ENCODE data around the gene CCL2.

CCL2 gene

GRCh38 chr17:34252444-34253138 lies 2.5 kb upstream of the CCL2 start:
- H3K4me2 ChIP-seq (ENCODE audit: low read depth, low read length, poor library complexity, severe bottlenecking): no peak overlapping the region
- no peaks in the 10 kb centered on the region for H3K9me3 ChIP-seq (ENCODE audit: insufficient read depth, low read length)
- H4K20me1 ChIP-seq (ENCODE audit: low read depth, low read length): no peaks in the 10 kb centered on the region
- H2AFZ ChIP-seq (ENCODE audit: low read depth, low read length, severe bottlenecking): no peak overlapping the region
- H3K79me2 ChIP-seq (ENCODE audit: insufficient read depth, low read length): no peaks in the 10 kb centered on the region
- H3K36me3 ChIP-seq (ENCODE audit: low read length): no peaks in the 10 kb centered on the region
- no peak overlapping the region for H3K27ac ChIP-seq (ENCODE audit: low read depth, low read length)
- H3K4me3 ChIP-seq (ENCODE audit: insufficient read depth, low read length, poor library complexity, severe bottlenecking): no peak overlapping the region
- no peak overlapping the region for H3K9ac ChIP-seq (ENCODE audit: low read length)
- TF ChIP-seq, protein P1, sequence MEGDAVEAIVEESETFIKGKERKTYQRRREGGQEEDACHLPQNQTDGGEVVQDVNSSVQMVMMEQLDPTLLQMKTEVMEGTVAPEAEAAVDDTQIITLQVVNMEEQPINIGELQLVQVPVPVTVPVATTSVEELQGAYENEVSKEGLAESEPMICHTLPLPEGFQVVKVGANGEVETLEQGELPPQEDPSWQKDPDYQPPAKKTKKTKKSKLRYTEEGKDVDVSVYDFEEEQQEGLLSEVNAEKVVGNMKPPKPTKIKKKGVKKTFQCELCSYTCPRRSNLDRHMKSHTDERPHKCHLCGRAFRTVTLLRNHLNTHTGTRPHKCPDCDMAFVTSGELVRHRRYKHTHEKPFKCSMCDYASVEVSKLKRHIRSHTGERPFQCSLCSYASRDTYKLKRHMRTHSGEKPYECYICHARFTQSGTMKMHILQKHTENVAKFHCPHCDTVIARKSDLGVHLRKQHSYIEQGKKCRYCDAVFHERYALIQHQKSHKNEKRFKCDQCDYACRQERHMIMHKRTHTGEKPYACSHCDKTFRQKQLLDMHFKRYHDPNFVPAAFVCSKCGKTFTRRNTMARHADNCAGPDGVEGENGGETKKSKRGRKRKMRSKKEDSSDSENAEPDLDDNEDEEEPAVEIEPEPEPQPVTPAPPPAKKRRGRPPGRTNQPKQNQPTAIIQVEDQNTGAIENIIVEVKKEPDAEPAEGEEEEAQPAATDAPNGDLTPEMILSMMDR (IDR thresholded peaks at IDR 0.05; ENCODE audit: insufficient read depth, low read length, poor library complexity, severe bottlenecking): no peak
- TF ChIP-seq EZH2phosphoT487 (conservative IDR thresholded peaks at IDR 0.05; ENCODE audit: low read length): no peak
- H3F3A ChIP-seq (ENCODE audit: insufficient read depth): no peaks in the 10 kb centered on the region
- no peaks in the 10 kb centered on the region for H3K9me2 ChIP-seq (replicated peaks; ENCODE audit: insufficient read depth, low read length)
- H3K27me3 ChIP-seq (ENCODE audit: low read length): no peaks in the 10 kb centered on the region

DNA sequence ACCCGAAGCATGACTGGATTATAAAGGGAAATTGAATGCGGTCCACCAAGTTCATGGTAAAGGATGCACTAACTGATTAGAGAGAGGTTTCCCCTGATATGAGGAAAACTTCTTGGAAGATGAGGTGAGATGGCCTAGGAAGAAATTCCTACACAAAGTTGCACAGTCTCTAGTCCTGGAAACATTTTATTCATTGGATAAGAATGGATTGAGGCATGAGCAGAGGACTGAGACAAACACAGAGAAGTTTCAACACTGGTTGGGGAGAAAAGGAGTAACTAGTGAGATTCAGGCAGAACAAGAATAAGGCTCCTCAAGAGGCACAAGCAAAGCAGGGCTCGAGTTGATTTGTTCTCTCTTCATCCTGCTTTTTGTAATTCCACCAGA lies 2.0 kb upstream of the CCL2 start:
- Histone ChIP-seq H4K20me1 (ENCODE audit: low read depth, low read length) (no peaks in the 10 kb centered on the region), H3K79me2 (ENCODE audit: insufficient read depth, low read length) (no peaks in the 10 kb centered on the region), H3K36me3 (ENCODE audit: low read length) (no peaks in the 10 kb centered on the region), H3K9me3 (ENCODE audit: insufficient read depth, low read length) (no peaks in the 10 kb centered on the region), H3F3A (ENCODE audit: insufficient read depth) (no peaks in the 10 kb centered on the region), H2AFZ (ENCODE audit: low read depth, low read length, severe bottlenecking) (no peak overlapping the region), H3K9ac (ENCODE audit: low read length) (no peak overlapping the region), H3K27ac (ENCODE audit: low read depth, low read length) (no peak overlapping the region), H3K4me3 (ENCODE audit: insufficient read depth, low read length, poor library complexity, severe bottlenecking) (no peak overlapping the region), H3K9me2 (replicated peaks; ENCODE audit: insufficient read depth, low read length) (no peaks in the 10 kb centered on the region), H3K4me2 (ENCODE audit: low read depth, low read length, poor library complexity, severe bottlenecking) (no peak overlapping the region), H3K27me3 (ENCODE audit: low read length) (no peaks in the 10 kb centered on the region)
- TF ChIP-seq, protein P1 (IDR thresholded peaks at IDR 0.05; ENCODE audit: insufficient read depth, low read length, poor library complexity, severe bottlenecking): no peak
- TF ChIP-seq EZH2phosphoT487 (conservative IDR thresholded peaks at IDR 0.05; ENCODE audit: low read length): no peak

DNA sequence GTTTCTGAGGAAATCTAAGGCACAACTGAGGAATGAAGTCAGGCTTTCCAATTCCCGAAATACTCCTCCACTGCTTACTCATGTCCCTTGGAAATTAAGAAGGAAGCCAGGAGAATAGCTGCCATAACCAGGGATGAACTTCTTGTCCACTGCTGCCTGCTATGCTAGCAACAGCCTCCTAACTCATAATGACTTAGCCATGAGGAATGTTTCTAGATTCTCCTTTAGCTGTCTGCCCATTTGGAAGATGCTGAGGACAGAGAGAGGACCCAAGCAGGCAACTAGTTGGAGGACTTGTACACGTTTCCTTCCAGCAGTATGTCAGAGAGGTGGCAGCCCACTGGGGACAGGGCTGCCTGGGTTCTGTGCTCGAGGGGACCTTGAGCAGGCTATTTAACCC lies 939 bp upstream of the CCL2 start:
- no peak overlapping the region for H3K4me3 ChIP-seq (ENCODE audit: insufficient read depth, low read length, poor library complexity, severe bottlenecking)
- no peaks in the 10 kb centered on the region for H3F3A ChIP-seq (ENCODE audit: insufficient read depth)
- H3K4me2 ChIP-seq (ENCODE audit: low read depth, low read length, poor library complexity, severe bottlenecking): no peak overlapping the region
- no peak overlapping the region for H3K27ac ChIP-seq (ENCODE audit: low read depth, low read length)
- H3K27me3 ChIP-seq (ENCODE audit: low read length): no peaks in the 10 kb centered on the region
- H4K20me1 ChIP-seq (ENCODE audit: low read depth, low read length): no peaks in the 10 kb centered on the region
- H3K9me3 ChIP-seq (ENCODE audit: insufficient read depth, low read length): no peaks in the 10 kb centered on the region
- H3K79me2 ChIP-seq (ENCODE audit: insufficient read depth, low read length): no peaks in the 10 kb centered on the region
- H3K9ac ChIP-seq (ENCODE audit: low read length): no peak overlapping the region
- H3K36me3 ChIP-seq (ENCODE audit: low read length): no peaks in the 10 kb centered on the region
- TF ChIP-seq EZH2phosphoT487 (conservative IDR thresholded peaks at IDR 0.05; ENCODE audit: low read length): no peak
- TF ChIP-seq, protein P1 (IDR thresholded peaks at IDR 0.05; ENCODE audit: insufficient read depth, low read length, poor library complexity, severe bottlenecking): no peak
- no peaks in the 10 kb centered on the region for H3K9me2 ChIP-seq (replicated peaks; ENCODE audit: insufficient read depth, low read length)
- no peak overlapping the region for H2AFZ ChIP-seq (ENCODE audit: low read depth, low read length, severe bottlenecking)

All from SU-DHL-6 (cell line).